Nephron (organoid): ENCODE data around the gene CAPN12.

Source experiments
- H3K27ac Mint-ChIP-seq, 3 experiments: 2 replicates each; pipeline ENCODE4 v1.8.0; 2020; ENCODE audit warnings: mixed read lengths in 3 of 3, mild to moderate bottlenecking in 2 of 3, moderate library complexity in 1 of 3
- H3K27me3 Mint-ChIP-seq: 2 replicates; pipeline ENCODE4 v1.8.0; 2021; ENCODE audit warnings: low read depth, mild to moderate bottlenecking, moderate library complexity, mixed read lengths
- H3K36me3 Mint-ChIP-seq: 2 replicates; pipeline ENCODE4 v1.8.0; 2020; ENCODE audit warnings: low read depth, mixed read lengths
- H3K4me1 Mint-ChIP-seq: 2 replicates; pipeline ENCODE4 v1.8.0; 2020; ENCODE audit warnings: mixed read lengths
- H3K4me3 Mint-ChIP-seq, 3 experiments: 2 replicates each; pipeline ENCODE4 v1.8.0; 2020; ENCODE audit warnings: mild to moderate bottlenecking in 3 of 3, mixed read lengths in 3 of 3, moderate library complexity in 2 of 3
- H3K9me3 Mint-ChIP-seq: 2 replicates; pipeline ENCODE4 v1.8.0; 2020; ENCODE audit warnings: mixed read lengths
- CTCF ChIP-seq, 3 experiments: fragments of 200-600 bp; sonication (generic); IDR thresholded peaks; one replicate each; pipeline ENCODE4 v1.5.0; 2021; ENCODE audit warnings: antibody characterized with exemption in 3 of 3; ENCODE audit not compliant: unreplicated experiment in 3 of 3

Gene CAPN12

GRCh38 chr19:38734426-38735256 lies 9.6 kb downstream of the CAPN12 start:
- H3K27ac Mint-ChIP-seq, result peak overlapping the region in 2 of 3 experiments; percentile 71 to 84
- H3K4me3 Mint-ChIP-seq, result peak overlapping the region; percentile 69 to 81 (median 78)
- H3K4me1 Mint-ChIP-seq, result peaks cover 10% of the 10 kb centered on the region
- peaks cover 24% of the 10 kb centered on the region for H3K36me3 Mint-ChIP-seq
- H3K9me3 Mint-ChIP-seq, result no peaks in the 10 kb centered on the region
- TF ChIP-seq CTCF (IDR thresholded peaks at IDR 0.05; ENCODE audit: unreplicated experiment in 3 of 3), result no peak
- H3K27me3 Mint-ChIP-seq, result peaks cover 33% of the 10 kb centered on the region

GRCh38 chr19:38734176-38734425 lies 10.2 kb downstream of the CAPN12 start:
- peaks cover 10% of the 10 kb centered on the region for H3K4me1 Mint-ChIP-seq
- TF ChIP-seq CTCF (IDR thresholded peaks at IDR 0.05; ENCODE audit: unreplicated experiment in 3 of 3), result no peak
- H3K36me3 Mint-ChIP-seq, result peaks cover 27% of the 10 kb centered on the region
- H3K4me3 Mint-ChIP-seq, result no peak overlapping the region
- H3K27ac Mint-ChIP-seq, result peak overlapping the region in 2 of 3 experiments; percentile 51 to 84
- H3K9me3 Mint-ChIP-seq, result no peaks in the 10 kb centered on the region
- peaks cover 30% of the 10 kb centered on the region for H3K27me3 Mint-ChIP-seq

- Mint-ChIP-seq H3K9me3 (no peaks in the 10 kb centered on the region), H3K4me3 (no peak overlapping the region), H3K27ac (peak overlapping the region in 1 of 3 experiments; percentile 84), H3K4me1 (peaks cover 10% of the 10 kb centered on the region), H3K27me3 (peaks cover 25% of the 10 kb centered on the region), H3K36me3 (peaks cover 30% of the 10 kb centered on the region)
- no peak for TF ChIP-seq CTCF (IDR thresholded peaks at IDR 0.05; ENCODE audit: unreplicated experiment in 3 of 3)
Measured at GRCh38 chr19:38733493-38734175, 10.6 kb downstream of the CAPN12 start.

GRCh38 chr19:38733241-38733492 lies 11.1 kb downstream of the CAPN12 start:
- H3K4me3 Mint-ChIP-seq, result no peak overlapping the region
- H3K27me3 Mint-ChIP-seq, result peaks cover 22% of the 10 kb centered on the region
- peak overlapping the region in 1 of 3 experiments; percentile 53 for H3K27ac Mint-ChIP-seq
- no peak for TF ChIP-seq CTCF (IDR thresholded peaks at IDR 0.05; ENCODE audit: unreplicated experiment in 3 of 3)
- peaks cover 10% of the 10 kb centered on the region for H3K4me1 Mint-ChIP-seq
- H3K36me3 Mint-ChIP-seq, result peaks cover 33% of the 10 kb centered on the region
- no peaks in the 10 kb centered on the region for H3K9me3 Mint-ChIP-seq

GRCh38 chr19:38731654-38732301 lies 12.5 kb downstream of the CAPN12 start:
- peaks cover 35% of the 10 kb centered on the region for H3K36me3 Mint-ChIP-seq
- H3K4me1 Mint-ChIP-seq, result peaks cover 5% of the 10 kb centered on the region
- H3K4me3 Mint-ChIP-seq, result no peak overlapping the region
- no peak for TF ChIP-seq CTCF (IDR thresholded peaks at IDR 0.05; ENCODE audit: unreplicated experiment in 3 of 3)
- peak overlapping the region; percentile 9 to 72 (median 42) for H3K27ac Mint-ChIP-seq
- H3K9me3 Mint-ChIP-seq, result no peaks in the 10 kb centered on the region
- peaks cover 15% of the 10 kb centered on the region for H3K27me3 Mint-ChIP-seq
